Mesenchymal stem cell (in vitro differentiated cells and primary cell): ENCODE results near the gene TNFSF15.

ENCODE experiments used
- DNase-seq: peaks from one replicate; pipeline ENCODE4 v3.0.0-alpha.2; 2013
- H2AFZ ChIP-seq: one replicate; pipeline ENCODE4 v1.6.1; 2013; ENCODE audit warnings: low read depth, mild to moderate bottlenecking, control low read depth, inconsistent platforms, low read length, moderate library complexity
- H2AK5ac ChIP-seq: 2 replicates; pipeline ENCODE4 v1.6.1; 2013; ENCODE audit warnings: low read length, moderate library complexity, mild to moderate bottlenecking, inconsistent platforms; ENCODE audit not compliant: severe bottlenecking
- H2BK120ac ChIP-seq: one replicate; pipeline ENCODE4 v1.6.1; 2013; ENCODE audit warnings: low read depth, mild to moderate bottlenecking, inconsistent platforms, low read length, moderate library complexity
- H2BK12ac ChIP-seq, 2 experiments: one replicate each; pipeline ENCODE4 v1.6.1; 2013; ENCODE audit warnings: inconsistent platforms in 2 of 2, low read length in 2 of 2, mild to moderate bottlenecking in 2 of 2, moderate library complexity in 2 of 2, control low read depth in 1 of 2
- H2BK15ac ChIP-seq: one replicate; pipeline ENCODE4 v1.6.1; 2013; ENCODE audit warnings: mild to moderate bottlenecking, low read depth, inconsistent platforms; ENCODE audit not compliant: poor library complexity, severe bottlenecking
- H2BK5ac ChIP-seq: 2 replicates; pipeline ENCODE4 v1.6.1; 2013; ENCODE audit warnings: low read depth, mild to moderate bottlenecking, low read length, control low read depth, inconsistent platforms; ENCODE audit not compliant: poor library complexity, severe bottlenecking
- H3K14ac ChIP-seq, 2 experiments: one replicate each; pipeline ENCODE4 v1.6.1; 2013; ENCODE audit warnings: inconsistent platforms in 2 of 2, low read length in 2 of 2, control low read depth in 1 of 2, mild to moderate bottlenecking in 1 of 2, moderate library complexity in 1 of 2
- H3K18ac ChIP-seq, 2 experiments: one replicate each; pipeline ENCODE4 v1.6.1; 2013; ENCODE audit warnings: inconsistent platforms in 2 of 2, low read length in 2 of 2, control low read depth in 1 of 2, low read depth in 1 of 2, mild to moderate bottlenecking in 1 of 2
- H3K23ac ChIP-seq, 2 experiments: one replicate each; pipeline ENCODE4 v1.6.1; 2013; ENCODE audit warnings: inconsistent platforms in 2 of 2, low read length in 2 of 2, mild to moderate bottlenecking in 2 of 2, moderate library complexity in 2 of 2, control low read depth in 1 of 2
- H3K27ac ChIP-seq: 2 replicates; pipeline ENCODE4 v1.5.1; 2013; ENCODE audit warnings: mild to moderate bottlenecking, moderate library complexity, low read length, control low read depth, inconsistent platforms; ENCODE audit not compliant: poor library complexity, severe bottlenecking
- H3K27me3 ChIP-seq, 2 experiments: 2 replicates each; pipeline versions ENCODE4 v1.6.1 to v1.7.0; 2013; ENCODE audit warnings: low read length in 2 of 2, mild to moderate bottlenecking in 2 of 2, moderate library complexity in 2 of 2, control low read depth in 1 of 2, inconsistent platforms in 1 of 2; ENCODE audit not compliant: control insufficient read depth in 1 of 2, insufficient read depth in 1 of 2
- H3K36me3 ChIP-seq, 2 experiments: 2 replicates each; pipeline versions ENCODE4 v1.6.1 to v1.7.0; 2013; ENCODE audit warnings: low read length in 2 of 2, control low read depth in 1 of 2, inconsistent platforms in 1 of 2, low read depth in 1 of 2, mild to moderate bottlenecking in 1 of 2; ENCODE audit not compliant: insufficient read depth in 2 of 2, control insufficient read depth in 1 of 2
- H3K4ac ChIP-seq, 2 experiments: one replicate each; pipeline ENCODE4 v1.6.1; 2013; ENCODE audit warnings: inconsistent platforms in 2 of 2, low read length in 2 of 2, mild to moderate bottlenecking in 2 of 2, moderate library complexity in 2 of 2, control low read depth in 1 of 2, low read depth in 1 of 2
- H3K4me1 ChIP-seq: 2 replicates; pipeline ENCODE4 v1.6.1; 2013; ENCODE audit warnings: low read depth, low read length, control low read depth; ENCODE audit not compliant: control insufficient read depth, insufficient read depth
- H3K4me2 ChIP-seq: 2 replicates; pipeline ENCODE4 v1.6.1; 2013; ENCODE audit warnings: low read length, mild to moderate bottlenecking, inconsistent platforms; ENCODE audit not compliant: poor library complexity, severe bottlenecking
- H3K4me3 ChIP-seq, 2 experiments: 2 replicates each; pipeline versions ENCODE4 v1.5.1 to v1.7.0; 2013; ENCODE audit warnings: low read length in 2 of 2, mild to moderate bottlenecking in 2 of 2, control low read depth in 1 of 2, low read depth in 1 of 2; ENCODE audit not compliant: insufficient read depth in 1 of 2
- H3K79me1 ChIP-seq: replicated peaks from 2 replicates; pipeline ENCODE4 v1.6.1; 2013; ENCODE audit warnings: mild to moderate bottlenecking, control low read depth, low read length, inconsistent platforms; ENCODE audit not compliant: poor library complexity, severe bottlenecking
- H3K9ac ChIP-seq: 2 replicates; pipeline ENCODE4 v1.7.0; 2013; ENCODE audit warnings: mild to moderate bottlenecking, low read length, moderate library complexity
- H3K9me3 ChIP-seq: 2 replicates; pipeline ENCODE4 v1.7.0; 2013; ENCODE audit warnings: mild to moderate bottlenecking, low read length; ENCODE audit not compliant: control insufficient read depth
- H4K8ac ChIP-seq: one replicate; pipeline ENCODE4 v1.6.1; 2013; ENCODE audit warnings: inconsistent platforms, mild to moderate bottlenecking, low read length, moderate library complexity
- H4K91ac ChIP-seq: one replicate; pipeline ENCODE4 v1.6.1; 2013; ENCODE audit warnings: mild to moderate bottlenecking, low read length, inconsistent platforms
- WGBS: methylation state at CpG from one replicate; pipeline ENCODE4 v1.1.7; 2013; ENCODE audit warnings: mixed read lengths; 5-methylcytosine and 5-hydroxymethylcytosine counted together

Gene TNFSF15

GRCh38 chr9:114803479-114804265, 2.2 kb downstream of the TNFSF15 start:
- Histone ChIP-seq H3K4me1 (peaks cover 15% of the 10 kb centered on the region), H4K91ac (peak overlapping the region; percentile 97), H3K4me2 (no peak overlapping the region), H2BK15ac (peak overlapping the region; percentile 80), H3K4ac (peak overlapping the region; percentile 12 to 73), H2BK120ac (peak overlapping the region; percentile 82), H3K4me3 (no peak overlapping the region), H2AK5ac (peak overlapping the region; percentile 71), H3K27me3 (no peaks in the 10 kb centered on the region), H2BK12ac (peak overlapping the region; percentile 79 to 97), H4K8ac (peak overlapping the region; percentile 80), H3K9me3 (no peaks in the 10 kb centered on the region), H3K36me3 (no peaks in the 10 kb centered on the region), H3K27ac (no peak overlapping the region), H3K18ac (peak overlapping the region; percentile 70 to 82), H2AFZ (no peak overlapping the region), H3K23ac (no peak overlapping the region), H3K79me1 (no peaks in the 10 kb centered on the region), H3K14ac (peak overlapping the region in 1 of 2 experiments; percentile 72), H3K9ac (no peak overlapping the region), H2BK5ac (no peak overlapping the region)
- 48% methylated on average over 1 of the region's 1 CpG for WGBS
- DNase-seq = peak; percentile 79

GRCh38 chr9:114799925-114800324, 5.9 kb downstream of the TNFSF15 start:
- DNase-seq = no peak
- no peak overlapping the region for H3K23ac ChIP-seq
- no peak overlapping the region for H2AK5ac ChIP-seq
- H3K27ac ChIP-seq = no peak overlapping the region
- H3K79me1 ChIP-seq = no peaks in the 10 kb centered on the region
- no peak overlapping the region for H2BK5ac ChIP-seq
- H3K18ac ChIP-seq = peak overlapping the region in 1 of 2 experiments; percentile 31
- no peak overlapping the region for H4K8ac ChIP-seq
- no peak overlapping the region for H2AFZ ChIP-seq
- H3K36me3 ChIP-seq = no peaks in the 10 kb centered on the region
- no peak overlapping the region for H3K4me2 ChIP-seq
- no peaks in the 10 kb centered on the region for H3K27me3 ChIP-seq
- no peak overlapping the region for H3K4ac ChIP-seq
- H2BK120ac ChIP-seq = no peak overlapping the region
- H3K4me1 ChIP-seq = peaks cover 10% of the 10 kb centered on the region
- H4K91ac ChIP-seq = no peak overlapping the region
- H2BK12ac ChIP-seq = peak overlapping the region in 1 of 2 experiments; percentile 28
- H3K9me3 ChIP-seq = no peaks in the 10 kb centered on the region
- H3K4me3 ChIP-seq = no peak overlapping the region
- H2BK15ac ChIP-seq = no peak overlapping the region
- no peak overlapping the region for H3K14ac ChIP-seq
- 56% methylated on average over 1 of the region's 2 CpGs for WGBS
- no peak overlapping the region for H3K9ac ChIP-seq

- Histone ChIP-seq H2BK12ac (peak overlapping the region in 1 of 2 experiments; percentile 28), H2AFZ (no peak overlapping the region), H3K27ac (no peak overlapping the region), H2BK120ac (no peak overlapping the region), H3K23ac (no peak overlapping the region), H2BK15ac (peak overlapping the region; percentile 54), H3K27me3 (no peaks in the 10 kb centered on the region), H3K18ac (peak overlapping the region; percentile 31 to 63), H3K14ac (no peak overlapping the region), H3K4ac (no peak overlapping the region), H4K8ac (no peak overlapping the region), H3K4me3 (no peak overlapping the region), H3K4me1 (peaks cover 8% of the 10 kb centered on the region), H3K9me3 (no peaks in the 10 kb centered on the region), H2BK5ac (no peak overlapping the region), H2AK5ac (no peak overlapping the region), H3K36me3 (no peaks in the 10 kb centered on the region), H3K79me1 (no peaks in the 10 kb centered on the region), H3K4me2 (no peak overlapping the region), H3K9ac (no peak overlapping the region), H4K91ac (no peak overlapping the region)
- peak; percentile 21 for DNase-seq
- WGBS = 13% methylated on average over 4 of the region's 5 CpGs
Observed at GRCh38 chr9:114799441-114799840, 6.4 kb downstream of the TNFSF15 start.

- H4K8ac ChIP-seq = no peak overlapping the region
- no peak for DNase-seq
- H3K79me1 ChIP-seq = no peaks in the 10 kb centered on the region
- no peaks in the 10 kb centered on the region for H3K36me3 ChIP-seq
- H2AFZ ChIP-seq = no peak overlapping the region
- H2BK5ac ChIP-seq = no peak overlapping the region
- H4K91ac ChIP-seq = no peak overlapping the region
- H3K23ac ChIP-seq = no peak overlapping the region
- no peaks in the 10 kb centered on the region for H3K9me3 ChIP-seq
- no peak overlapping the region for H2BK15ac ChIP-seq
- H3K4me3 ChIP-seq = no peak overlapping the region
- no peak overlapping the region for H2BK12ac ChIP-seq
- H3K27me3 ChIP-seq = no peaks in the 10 kb centered on the region
- 86% methylated on average over 1 of the region's 2 CpGs for WGBS
- H3K14ac ChIP-seq = no peak overlapping the region
- peaks cover 4% of the 10 kb centered on the region for H3K4me1 ChIP-seq
- no peak overlapping the region for H2BK120ac ChIP-seq
- H3K4me2 ChIP-seq = no peak overlapping the region
- no peak overlapping the region for H3K4ac ChIP-seq
- no peak overlapping the region for H3K9ac ChIP-seq
- H3K18ac ChIP-seq = no peak overlapping the region
- H3K27ac ChIP-seq = no peak overlapping the region
- H2AK5ac ChIP-seq = no peak overlapping the region
Observed at GRCh38 chr9:114798780-114799427, 6.9 kb downstream of the TNFSF15 start.
